ENCODE measurements around the gene GPR31. TPM values are rescaled to one million over a fixed set of nuclear protein-coding genes. Genes with fewer than 3 reads are reported as not detected.

Gene GPR31
- total and polyA plus RNA-seq, 8 donors, result 0.18 TPM; not detected in 7

GRCh38 chr6:167112421-167112820, 45.4 kb downstream of the GPR31 start:
- Histone ChIP-seq H3K27ac (peak overlapping the region in 1 of 5 donors; percentile 14), H3K4me1 (peaks cover 0 to 12% (median 8%) of the 10 kb centered on the region in 4 donors), H3K36me3 (no peaks in the 10 kb centered on the region), H3K4me3 (no peak overlapping the region), H3K27me3 (peaks cover 0 to 15% (median 0%) of the 10 kb centered on the region in 3 donors), H3K9me3 (no peaks in the 10 kb centered on the region)
- WGBS, 5 donors, result 79 to 90% (median 84%) methylated on average over 8 of the region's 8 CpGs
- no peak for DNase-seq
- intact Hi-C loops (cut with DNase I; ENCODE audit: low total_unique reads), result no loop called here
- TF ChIP-seq EP300 (IDR thresholded peaks at IDR 0.05) (no peak), POLR2AphosphoS5 (IDR thresholded peaks at IDR 0.05) (no peak), POLR2A (IDR thresholded peaks at IDR 0.05) (no peak)
- TF ChIP-seq, protein P1, sequence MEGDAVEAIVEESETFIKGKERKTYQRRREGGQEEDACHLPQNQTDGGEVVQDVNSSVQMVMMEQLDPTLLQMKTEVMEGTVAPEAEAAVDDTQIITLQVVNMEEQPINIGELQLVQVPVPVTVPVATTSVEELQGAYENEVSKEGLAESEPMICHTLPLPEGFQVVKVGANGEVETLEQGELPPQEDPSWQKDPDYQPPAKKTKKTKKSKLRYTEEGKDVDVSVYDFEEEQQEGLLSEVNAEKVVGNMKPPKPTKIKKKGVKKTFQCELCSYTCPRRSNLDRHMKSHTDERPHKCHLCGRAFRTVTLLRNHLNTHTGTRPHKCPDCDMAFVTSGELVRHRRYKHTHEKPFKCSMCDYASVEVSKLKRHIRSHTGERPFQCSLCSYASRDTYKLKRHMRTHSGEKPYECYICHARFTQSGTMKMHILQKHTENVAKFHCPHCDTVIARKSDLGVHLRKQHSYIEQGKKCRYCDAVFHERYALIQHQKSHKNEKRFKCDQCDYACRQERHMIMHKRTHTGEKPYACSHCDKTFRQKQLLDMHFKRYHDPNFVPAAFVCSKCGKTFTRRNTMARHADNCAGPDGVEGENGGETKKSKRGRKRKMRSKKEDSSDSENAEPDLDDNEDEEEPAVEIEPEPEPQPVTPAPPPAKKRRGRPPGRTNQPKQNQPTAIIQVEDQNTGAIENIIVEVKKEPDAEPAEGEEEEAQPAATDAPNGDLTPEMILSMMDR (IDR thresholded peaks at IDR 0.05), result no peak

DNA sequence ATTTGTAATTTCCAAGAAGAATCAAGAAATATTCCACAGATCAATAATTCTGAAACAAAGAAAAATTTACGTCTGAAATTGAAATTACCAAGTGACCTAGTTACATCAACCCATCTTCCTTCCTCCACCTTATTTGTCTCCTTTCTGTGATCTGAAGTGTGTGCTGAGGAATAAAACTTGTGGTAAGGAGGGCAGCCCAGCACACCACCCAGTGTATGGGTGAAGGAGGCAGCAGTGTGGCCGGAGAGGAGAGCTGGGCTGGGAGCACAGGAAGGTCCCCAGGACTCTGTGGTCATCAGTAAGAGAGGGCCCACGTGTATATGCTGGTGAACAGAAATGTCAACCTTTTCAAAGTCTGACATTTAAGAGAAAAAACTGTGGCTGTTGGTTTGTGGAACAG, 46.2 kb downstream of the GPR31 start:
- Histone ChIP-seq H3K36me3 (no peaks in the 10 kb centered on the region), H3K4me3 (no peak overlapping the region), H3K27me3 (peaks cover 0 to 10% (median 0%) of the 10 kb centered on the region in 3 donors), H3K4me1 (peaks cover 0 to 10% (median 7%) of the 10 kb centered on the region in 4 donors), H3K27ac (no peak overlapping the region), H3K9me3 (no peaks in the 10 kb centered on the region)
- intact Hi-C loops (cut with DNase I; ENCODE audit: low total_unique reads), result no loop called here
- DNase-seq, result no peak
- WGBS, 5 donors, result 58 to 70% (median 67%) methylated on average over 3 of the region's 3 CpGs
- TF ChIP-seq POLR2AphosphoS5 (IDR thresholded peaks at IDR 0.05) (no peak), EP300 (IDR thresholded peaks at IDR 0.05) (no peak), POLR2A (IDR thresholded peaks at IDR 0.05) (no peak)
- TF ChIP-seq, protein P1 (IDR thresholded peaks at IDR 0.05), result no peak

- no peaks in the 10 kb centered on the region for H3K9me3 ChIP-seq
- H3K36me3 ChIP-seq, result no peaks in the 10 kb centered on the region
- DNase-seq, result no peak
- 64 to 71% (median 67%) methylated on average over 6 of the region's 6 CpGs for WGBS, 5 donors
- no peak overlapping the region for H3K4me3 ChIP-seq
- H3K4me1 ChIP-seq, result no peaks in the 10 kb centered on the region
- no peak overlapping the region for H3K27ac ChIP-seq
- intact Hi-C loops (cut with DNase I; ENCODE audit: low total_unique reads), result no loop called here
- TF ChIP-seq POLR2AphosphoS5 (IDR thresholded peaks at IDR 0.05) (no peak), POLR2A (IDR thresholded peaks at IDR 0.05) (no peak)
- TF ChIP-seq, protein P1 (IDR thresholded peaks at IDR 0.05), result no peak
- peaks cover 0 to 3% (median 0%) of the 10 kb centered on the region in 3 donors for H3K27me3 ChIP-seq
Observed at GRCh38 chr6:167109651-167110050, 48.1 kb downstream of the GPR31 start.

GRCh38 chr6:167108278-167108677, 49.5 kb downstream of the GPR31 start:
- Histone ChIP-seq H3K9me3 (no peaks in the 10 kb centered on the region), H3K27me3 (no peaks in the 10 kb centered on the region), H3K4me1 (no peaks in the 10 kb centered on the region), H3K36me3 (no peaks in the 10 kb centered on the region), H3K4me3 (no peak overlapping the region), H3K27ac (no peak overlapping the region)
- no peak for DNase-seq
- WGBS, 5 donors, result 88 to 95% (median 90%) methylated on average over 5 of the region's 5 CpGs
- intact Hi-C loops (cut with DNase I; ENCODE audit: low total_unique reads), result no loop called here
- TF ChIP-seq POLR2AphosphoS5 (IDR thresholded peaks at IDR 0.05), result no peak
- TF ChIP-seq, protein P1 (IDR thresholded peaks at IDR 0.05), result no peak
- no peak for TF ChIP-seq EP300 (IDR thresholded peaks at IDR 0.05)
- no peak for TF ChIP-seq POLR2A (IDR thresholded peaks at IDR 0.05)
